HepG2 (cell line): ENCODE results near the gene SLC34A3. TPM values are rescaled to one million over a fixed set of nuclear protein-coding genes. Genes with fewer than 3 reads are reported as not detected.
A peak's percentile ranks its signal among the peaks of the same experiment; 100 is the strongest.

Experiments used
- ATAC-seq: fragments of 200-7000 bp; cut with Tn5 transposase; 3 replicates; pipeline ENCODE4 v1.9.1; 2020; ENCODE audit warnings: mild to moderate bottlenecking, moderate library complexity
- BruUV-seq: library from RNA; stranded (reverse); fragments of 400-500 nt; replicated peaks from 2 replicates; lab custom pipeline; 2021; lab: Mats Ljungman, UMichigan
- CTCF ChIA-PET: fragments of 300-600 bp; formaldehyde crosslinking; extraction: SDS; loops from one replicate; lab custom pipeline; 2021; ENCODE audit warnings: low total read pairs, inconsistent platforms, low intra/inter-chr PET ratio; lab: Yijun Ruan, JAX
- POLR2A ChIA-PET: fragments of 350-600 bp; sonication (Branson Sonifier 250); formaldehyde crosslinking; loops from one replicate; lab custom pipeline; 2020; ENCODE audit warnings: antibody characterized with exemption, inconsistent platforms; lab: Yijun Ruan, JAX
- DNase-seq: peaks from one replicate; pipeline ENCODE4 v3.0.0-alpha.2; 2015; ENCODE audit warnings: low spot score
- FAIRE-seq: peaks from 3 replicates; lab custom pipeline; 2011; peaks lifted over from hg19 to GRCh38; lab: Jason Lieb, UNC
- H2AFZ ChIP-seq: one replicate; pipeline ENCODE4 v1.6.1; 2011; ENCODE audit warnings: low read length, inconsistent platforms
- H3K27ac ChIP-seq: fragments of 300-600 bp; 3 replicates; pipeline ENCODE4 v1.8.0; 2011; ENCODE audit warnings: mixed run types, mild to moderate bottlenecking, mixed read lengths, low read length, inconsistent platforms; ENCODE audit not compliant: insufficient read depth; ENCODE audit errors: extremely low read length
- H3K27me3 ChIP-seq, 2 experiments: fragments of 200-600 bp in 1 of 2; 2 replicates in 1 of 2; 3 replicates in 1 of 2; pipeline versions ENCODE4 v1.6.0 to v1.8.0; 2011; ENCODE audit warnings: low read length in 2 of 2, mild to moderate bottlenecking in 2 of 2, moderate library complexity in 2 of 2, inconsistent platforms in 1 of 2; ENCODE audit not compliant: insufficient read depth in 2 of 2, control insufficient read depth in 1 of 2
- H3K36me3 ChIP-seq, 2 experiments: fragments of 200-600 bp in 1 of 2; replicated peaks in 1 of 2; 2 replicates in 1 of 2; 3 replicates in 1 of 2; pipeline versions ENCODE4 v1.5.1 to v1.8.0; 2011; ENCODE audit warnings: low read length in 2 of 2, inconsistent platforms in 1 of 2; ENCODE audit not compliant: insufficient read depth in 2 of 2, control insufficient read depth in 1 of 2
- H3K4me1 ChIP-seq: 2 replicates; pipeline ENCODE4 v1.5.1; 2012; ENCODE audit warnings: low read length, inconsistent platforms; ENCODE audit not compliant: insufficient read depth
- H3K4me2 ChIP-seq: 2 replicates; pipeline ENCODE4 v1.6.0; 2011; ENCODE audit warnings: low read depth, low read length, inconsistent platforms
- H3K4me3 ChIP-seq, 3 experiments: fragments of 200-600 bp in 1 of 3; sonication (generic), shearing (Covaris generic) in 1 of 3; replicated peaks in 1 of 3; 2 replicates each; pipeline ENCODE4 v1.5.1; 2011 to 2016; ENCODE audit warnings: low read length in 3 of 3, inconsistent platforms in 2 of 3, low read depth in 2 of 3, mild to moderate bottlenecking in 2 of 3, control low read depth in 1 of 3, mixed read lengths in 1 of 3; ENCODE audit not compliant: insufficient read depth in 1 of 3
- H3K79me2 ChIP-seq: one replicate; pipeline ENCODE4 v1.6.1; 2011; ENCODE audit warnings: low read length, inconsistent platforms; ENCODE audit not compliant: insufficient read depth
- H3K9ac ChIP-seq: 2 replicates; pipeline ENCODE4 v1.6.0; 2011; ENCODE audit warnings: mild to moderate bottlenecking, low read depth, low read length, inconsistent platforms; ENCODE audit not compliant: insufficient read depth
- H3K9me3 ChIP-seq: 2 replicates; pipeline ENCODE4 v1.5.1; 2012; ENCODE audit warnings: mild to moderate bottlenecking, low read length
- H4K20me1 ChIP-seq: 2 replicates; pipeline ENCODE4 v1.6.0; 2011; ENCODE audit warnings: inconsistent platforms, mild to moderate bottlenecking, low read length, moderate library complexity; ENCODE audit not compliant: insufficient read depth
- DMAP1 ChIP-seq: IDR thresholded peaks from 2 replicates; pipeline ENCODE4 v1.6.1; 2016
- GPN1 ChIP-seq: sonication (generic); formaldehyde crosslinking; IDR thresholded peaks from 2 replicates; pipeline ENCODE4 v1.5.1; 2020; ENCODE audit warnings: missing genetic modification reagents, borderline replicate concordance
- NFRKB ChIP-seq: fragments of 450-650 bp; IDR thresholded peaks from 2 replicates; pipeline ENCODE4 v1.6.1; 2017
- PBX2 ChIP-seq: IDR thresholded peaks from 2 replicates; pipeline ENCODE4 v1.6.1; 2016; ENCODE audit warnings: control low read depth
- RARA ChIP-seq: IDR thresholded peaks from 2 replicates; pipeline ENCODE4 v1.6.1; 2016; ENCODE audit warnings: missing genetic modification reagents, missing compliant biosample characterization
- TCF12 ChIP-seq, 2 experiments: fragments of 450-650 bp in 1 of 2; sonication (generic) in 1 of 2; formaldehyde crosslinking in 1 of 2; IDR thresholded peaks; 2 replicates each; pipeline versions ENCODE4 v1.6.1 to v1.8.0; 2017 to 2022; ENCODE audit warnings: antibody characterized with exemption in 1 of 2, mild to moderate bottlenecking in 1 of 2, missing genetic modification reagents in 1 of 2, moderate library complexity in 1 of 2
- ZFP36L1 ChIP-seq: sonication (generic); formaldehyde crosslinking; IDR thresholded peaks from 2 replicates; pipeline ENCODE4 v1.8.0; 2022; ENCODE audit warnings: mild to moderate bottlenecking, missing genetic modification reagents, moderate library complexity
- ZNF362 ChIP-seq: sonication (generic); formaldehyde crosslinking; IDR thresholded peaks from 2 replicates; pipeline ENCODE4 v1.4.0; 2020; ENCODE audit warnings: missing genetic modification reagents, mild to moderate bottlenecking, borderline replicate concordance
- WGBS: methylation state at CpG from one replicate; pipeline ENCODE4 v1.1.6; 2017; ENCODE audit warnings: low lambda C conversion rate; 5-methylcytosine and 5-hydroxymethylcytosine counted together
- in situ Hi-C: cut with HindIII; loops from 2 replicates; pipeline ENCODE4 v1.10.0; 2017; ENCODE audit warnings: low pct_unique_long_range_greater_than_20kb; ENCODE audit not compliant: extremely low pct_ligation_motif_present
- intact Hi-C: fragments of 100-400 bp; cut with micrococcal nuclease; formaldehyde crosslinking; loops from one replicate; pipeline ENCODE4 v1.10.0; 2022; ENCODE audit not compliant: unreplicated experiment
- polyA plus RNA-seq, 8 experiments: library from polyadenylated mRNA; depleted of rRNA in 3 of 8; stranded (reverse) in 7 of 8; unstranded in 1 of 8; fragments of >200 nt; fragmentation: Illumina TruSeq in 4 of 8; extraction: Trizol in 4 of 8; gene quantifications; 2 replicates each; pipeline versions ENCODE4 v1.2.1 to v1.2.3, GENCODE V29; 2011 to 2016; ENCODE audit warnings: low read depth in 4 of 8, missing spikeins in 1 of 8, mixed read lengths in 1 of 8; ENCODE audit not compliant: insufficient read depth in 1 of 8
- total RNA-seq, 5 experiments: library from RNA; depleted of rRNA; stranded (reverse); fragments of >200 nt; fragmentation: Illumina TruSeq; extraction: Trizol; gene quantifications; 2 replicates each; pipeline ENCODE4 v1.2.3, GENCODE V29; 2016; ENCODE audit warnings: low read depth in 1 of 5

The SLC34A3 gene
- total and polyA plus RNA-seq, 2 of the 13 experiments (the other 11 are each of a cell fraction or from before 2014, with no cell fraction given): 0.07 to 1.0 TPM

GRCh38 chr9:137186385-137186784 lies 44.3 kb upstream of the SLC34A3 start:
- intact Hi-C loops: no loop called here
- Histone ChIP-seq H3K4me1 (peaks cover 28% of the 10 kb centered on the region), H3K79me2 (peaks cover 26% of the 10 kb centered on the region), H3K9ac (no peak overlapping the region), H3K4me2 (peak overlapping the region; percentile 90), H3K4me3 (peak overlapping the region in 1 of 3 experiments; percentile 97; a peak in 3 of 6 replicates), H3K27me3 (no peaks in the 10 kb centered on the region), H2AFZ (no peak overlapping the region), H3K9me3 (no peaks in the 10 kb centered on the region), H3K36me3 (peaks cover 21 to 37% of the 10 kb centered on the region in 2 experiments; a peak in 4 of 5 replicates), H3K27ac (no peak overlapping the region), H4K20me1 (no peaks in the 10 kb centered on the region)
- DNase-seq (no peak), FAIRE-seq (no peak), ATAC-seq (no peak)
- 92% methylated on average over 2 of the region's 6 CpGs for WGBS
- POLR2A ChIA-PET: no interaction called here
- CTCF ChIA-PET: no interaction called here
- TF ChIP-seq NFRKB (no peak), GPN1 (CRISPR knock-in tag) (no peak), ZFP36L1 (no peak), RARA (CRISPR knock-in tag) (no peak), PBX2 (CRISPR knock-in tag) (no peak), TCF12 (IDR thresholded peaks at IDR 0.05) (no peak), TCF12 (CRISPR knock-in tag; IDR thresholded peaks at IDR 0.05) (no peak), ZNF362 (CRISPR knock-in tag) (no peak), DMAP1 (CRISPR knock-in tag) (no peak)
- in situ Hi-C loops: loop anchor here (5.0 kb wide), 1 partner anchor 41 kb away; the partner anchor contains the start of genes CYSRT1 and RNF224
- no TSS peak for BruUV-seq
